NCI-H128 (cell line): ENCODE measurements around the gene HEMGN.
"Not testable (repeated sequence)": the region's sequence is repeated elsewhere in the genome, so short reads cannot be mapped to it uniquely, and the experiment has no call there.

Experiments
- DNase-seq: peaks from one replicate; lab custom pipeline; 2025; ENCODE audit not compliant: unreplicated experiment; lab: John Stamatoyannopoulos, UW

HEMGN gene, protein sequence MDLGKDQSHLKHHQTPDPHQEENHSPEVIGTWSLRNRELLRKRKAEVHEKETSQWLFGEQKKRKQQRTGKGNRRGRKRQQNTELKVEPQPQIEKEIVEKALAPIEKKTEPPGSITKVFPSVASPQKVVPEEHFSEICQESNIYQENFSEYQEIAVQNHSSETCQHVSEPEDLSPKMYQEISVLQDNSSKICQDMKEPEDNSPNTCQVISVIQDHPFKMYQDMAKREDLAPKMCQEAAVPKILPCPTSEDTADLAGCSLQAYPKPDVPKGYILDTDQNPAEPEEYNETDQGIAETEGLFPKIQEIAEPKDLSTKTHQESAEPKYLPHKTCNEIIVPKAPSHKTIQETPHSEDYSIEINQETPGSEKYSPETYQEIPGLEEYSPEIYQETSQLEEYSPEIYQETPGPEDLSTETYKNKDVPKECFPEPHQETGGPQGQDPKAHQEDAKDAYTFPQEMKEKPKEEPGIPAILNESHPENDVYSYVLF

GRCh38 chr9:97938081-97938644, at the start of gene HEMGN:
Gene HEMGN, minus strand, starts transcription at chr9:97938172. Its CDS starts 36 bp downstream, at chr9:97938136.
- no peak for DNase-seq

DNA sequence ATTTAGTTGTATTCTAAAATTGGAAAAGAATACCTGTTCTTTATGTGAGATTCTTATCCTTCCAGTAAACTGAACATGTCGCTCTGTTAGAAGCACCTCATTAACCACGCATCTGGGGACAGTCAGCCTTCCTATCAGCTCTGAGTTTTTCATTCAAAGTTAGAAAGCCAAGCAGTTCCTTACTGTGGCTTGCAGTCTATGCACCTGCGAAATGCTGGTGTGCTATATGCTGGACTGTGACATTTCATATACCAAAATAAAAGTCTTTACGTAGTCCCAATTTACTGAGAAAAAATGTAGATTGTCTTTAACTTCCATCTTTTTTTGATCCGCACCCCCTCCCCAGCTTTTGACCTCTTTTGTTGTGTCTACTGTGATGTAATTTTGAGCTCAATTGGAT, 49.5 kb upstream of the HEMGN start:
- no peak for DNase-seq

DNA sequence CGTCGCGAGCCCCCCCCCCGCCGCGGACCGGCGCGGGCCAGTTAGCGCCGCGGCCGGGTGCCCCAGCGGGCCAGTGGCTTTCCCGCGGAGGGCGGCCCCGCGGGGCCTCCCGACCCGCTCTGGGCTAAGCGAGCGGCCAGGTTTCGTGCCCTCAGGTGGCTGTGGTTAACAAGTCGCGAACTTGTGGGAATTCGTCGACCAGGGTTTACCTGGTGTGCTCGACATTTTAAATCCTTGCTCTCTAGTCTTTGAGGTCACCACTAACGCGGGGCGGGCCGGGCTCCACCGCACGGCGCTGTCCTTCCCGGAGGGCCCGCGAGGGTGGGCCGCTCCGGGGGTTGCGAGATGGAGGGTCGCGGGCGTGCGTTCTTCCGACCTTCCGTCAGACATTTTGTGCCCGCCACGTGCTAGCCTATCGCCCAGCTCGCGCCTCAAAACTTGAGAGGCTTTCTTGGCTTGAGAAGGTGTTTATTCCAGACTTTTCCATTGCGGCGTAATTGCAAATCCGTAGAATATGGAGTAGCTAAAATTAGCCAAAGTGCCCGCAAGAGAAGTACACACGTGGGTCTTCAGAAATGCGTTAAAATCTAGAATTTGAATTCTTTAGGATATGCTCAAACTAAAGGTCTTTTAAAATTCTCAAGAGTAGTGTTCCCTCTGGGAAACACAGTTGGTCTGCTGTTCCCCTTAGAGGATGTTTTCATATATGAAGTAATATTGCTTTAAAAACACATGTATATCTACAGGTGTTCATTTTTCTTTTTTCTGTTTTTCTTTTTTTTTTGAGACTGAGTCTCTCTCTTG, 47.3 kb upstream of the HEMGN start:
- no peak for DNase-seq

GRCh38 chr9:97984188-97985057, 46.5 kb upstream of the HEMGN start:
- DNase-seq = no peak

- DNase-seq = no peak
Observed at GRCh38 chr9:97983589-97984187, 45.7 kb upstream of the HEMGN start.

DNA sequence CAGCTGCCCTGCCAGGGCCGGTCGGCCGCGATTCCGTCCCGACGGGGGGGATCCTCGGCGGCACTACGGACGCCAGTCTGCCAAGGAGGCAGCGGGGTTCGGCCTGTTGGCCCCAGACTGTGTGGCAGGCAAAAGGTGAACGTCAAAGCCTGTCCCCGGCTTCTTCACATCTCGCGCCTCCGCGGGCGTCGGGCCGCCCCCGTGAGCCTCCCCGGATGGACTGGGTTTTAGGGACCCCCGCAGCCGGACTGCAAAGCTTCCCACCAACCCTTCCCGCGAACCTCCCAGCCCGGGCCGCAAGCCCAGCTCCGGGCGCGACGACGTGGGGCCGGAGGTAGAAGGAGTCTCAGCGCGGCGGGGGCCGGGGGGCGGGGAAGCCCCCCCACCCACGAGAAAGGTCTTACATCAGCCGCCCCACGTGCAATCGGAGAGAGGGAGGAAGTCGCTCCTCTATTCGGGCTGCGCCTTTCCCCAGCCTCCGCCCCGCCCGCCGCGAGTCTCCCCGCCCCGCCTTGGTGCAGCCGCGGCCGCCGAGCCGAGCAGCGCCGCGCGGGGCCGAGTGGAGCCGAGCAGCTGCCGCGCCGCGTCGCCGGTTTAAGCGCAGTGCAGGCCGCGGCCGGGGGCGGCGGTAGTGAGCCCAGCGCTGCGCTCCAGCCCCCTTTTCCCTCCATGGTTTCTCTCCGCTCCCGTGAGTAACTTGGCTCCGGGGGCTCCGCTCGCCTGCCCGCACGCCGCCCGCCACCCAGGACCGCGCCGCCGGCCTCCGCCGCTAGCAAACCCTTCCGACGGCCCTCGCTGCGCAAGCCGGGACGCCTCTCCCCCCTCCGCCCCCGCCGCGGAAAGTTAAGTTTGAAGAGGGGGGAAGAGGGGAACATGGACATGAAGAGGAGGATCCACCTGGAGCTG, 45.0 kb upstream of the HEMGN start, which contains the start of gene ANP32B:
Gene ANP32B, plus strand, starts transcription at position 659 of the 906 bp plus-strand sequence. Its CDS starts 215 bp downstream, at position 874.
- peak; percentile 79 for DNase-seq

DNA sequence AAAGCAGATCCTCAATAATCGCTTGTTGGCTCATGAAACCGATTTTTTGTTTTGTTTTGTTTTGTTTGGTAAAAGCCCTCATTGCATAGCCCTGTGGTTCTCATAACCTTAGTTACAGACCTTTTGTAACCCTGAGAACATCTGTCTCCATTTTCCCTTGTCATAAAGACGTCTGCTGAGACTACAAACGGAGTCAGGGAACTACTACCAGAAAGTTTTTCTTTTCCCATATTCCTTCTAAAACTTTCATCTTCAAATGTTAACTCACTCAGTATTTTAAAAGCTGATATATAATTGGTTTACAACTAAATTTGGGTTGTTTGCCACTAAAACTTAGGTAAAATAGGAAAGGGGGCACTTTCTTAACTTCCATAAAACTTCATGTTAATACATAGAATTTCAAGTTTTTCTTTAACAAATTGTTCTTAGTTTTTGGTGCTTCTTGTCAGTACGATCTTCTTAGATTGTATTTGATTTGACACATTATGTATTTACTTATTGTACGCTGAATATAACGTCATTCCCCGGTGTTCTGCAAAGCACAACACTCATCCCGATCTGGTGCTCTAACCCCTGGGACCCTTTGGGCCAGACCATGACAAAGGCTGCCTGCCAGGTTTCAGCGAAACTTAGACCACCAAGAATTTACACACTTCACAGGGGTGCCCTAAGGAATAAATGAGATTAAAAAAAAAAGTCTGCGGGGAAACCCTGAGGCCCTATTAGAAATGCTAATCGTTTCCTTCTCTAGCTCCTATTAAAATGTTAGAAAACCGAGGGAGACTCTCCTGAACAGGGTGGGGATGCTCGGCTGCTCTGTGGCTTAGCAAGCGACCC, 44.1 kb upstream of the HEMGN start:
- no peak for DNase-seq

- no peak for DNase-seq
Observed at GRCh38 chr9:97980918-97981845, 43.2 kb upstream of the HEMGN start.

GRCh38 chr9:97980479-97980803, 42.5 kb upstream of the HEMGN start:
- no peak for DNase-seq

DNA sequence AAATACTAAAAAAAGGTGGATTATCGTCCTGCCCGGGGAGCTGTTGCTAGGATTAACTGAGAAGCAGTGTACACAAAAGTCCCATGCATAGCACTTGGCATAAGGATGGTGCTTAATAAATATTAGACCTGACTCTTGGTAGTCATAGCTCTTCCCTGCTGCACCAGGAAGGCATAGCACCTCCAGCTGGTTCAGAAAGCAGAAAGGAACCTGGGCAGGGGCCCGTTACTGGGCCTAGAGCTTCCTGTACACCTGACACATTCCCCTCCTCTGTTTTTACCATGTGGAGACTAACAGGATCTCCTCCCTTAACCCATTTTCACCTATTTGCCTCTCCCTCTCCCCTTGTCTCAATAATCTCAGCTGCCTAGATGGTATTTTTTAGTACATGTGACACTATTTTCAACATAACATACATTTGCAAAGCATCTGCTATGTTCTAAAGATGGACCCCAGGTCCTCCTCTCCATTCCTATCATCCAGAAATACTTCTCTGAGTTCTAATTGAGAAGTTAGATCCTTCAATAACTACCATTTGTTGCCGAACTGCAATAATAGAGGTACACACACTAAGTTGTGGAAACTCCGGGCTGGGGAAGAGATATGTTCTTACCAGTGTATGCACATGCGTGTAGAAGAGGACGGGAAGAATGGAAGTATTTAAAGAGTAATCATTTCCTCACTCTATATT, 42.0 kb upstream of the HEMGN start:
- DNase-seq = no peak

DNA sequence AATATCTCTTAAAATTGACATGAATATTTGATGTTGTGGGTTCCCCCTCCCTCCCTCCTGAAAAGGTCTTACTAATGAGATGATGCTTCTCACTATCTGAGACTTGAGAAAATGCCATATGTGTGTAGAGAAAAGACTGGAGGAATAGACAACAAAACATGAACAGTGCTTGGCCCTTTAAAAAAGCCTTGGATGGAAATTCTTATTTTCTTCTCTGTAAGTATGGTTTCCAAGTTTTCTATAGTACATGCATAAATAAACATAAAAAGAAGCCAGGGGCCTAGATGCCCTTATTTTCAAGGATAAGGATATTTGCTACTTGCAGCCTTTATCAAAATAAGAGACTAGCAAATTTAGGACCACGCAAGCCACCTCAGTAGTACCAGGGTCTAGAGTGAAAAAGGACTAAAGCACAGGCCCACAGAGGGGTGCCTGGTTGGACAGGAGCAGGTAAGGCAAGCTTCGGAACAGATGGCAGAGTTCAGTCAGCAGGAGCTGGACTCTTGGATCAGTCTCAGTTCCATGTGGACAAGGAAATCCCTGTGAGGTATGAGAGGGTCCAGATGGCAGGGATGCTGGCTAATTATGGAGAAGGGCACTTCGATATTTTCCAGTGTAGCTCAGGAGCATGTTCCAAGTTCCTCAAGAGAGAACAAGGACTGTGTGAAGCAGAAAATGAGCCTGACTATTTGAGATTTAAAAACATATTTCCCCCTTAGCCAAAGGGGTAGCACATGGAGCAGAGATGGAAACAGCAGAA, 40.6 kb upstream of the HEMGN start:
- DNase-seq = no peak

GRCh38 chr9:97976633-97977032, 38.7 kb upstream of the HEMGN start:
- DNase-seq = not testable (repeated sequence)

DNA sequence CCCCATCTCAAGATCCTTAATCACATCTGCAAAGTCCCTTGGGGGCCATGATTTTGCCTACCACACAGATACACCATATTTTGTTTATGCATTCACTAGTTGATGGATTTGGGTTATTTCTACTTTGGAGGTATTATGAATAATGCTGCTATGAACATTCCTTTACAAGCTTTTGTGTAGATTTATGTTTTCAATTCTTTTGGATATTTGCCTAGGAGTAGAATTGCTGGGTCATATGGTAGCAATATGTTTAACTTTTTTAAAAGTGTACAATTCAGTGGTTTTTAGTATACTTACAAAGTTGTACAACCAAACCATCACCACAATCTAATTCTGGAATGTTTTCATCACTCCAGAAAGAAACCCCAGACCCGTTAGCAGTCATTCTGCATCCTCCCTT, 37.4 kb upstream of the HEMGN start:
- no peak for DNase-seq

DNA sequence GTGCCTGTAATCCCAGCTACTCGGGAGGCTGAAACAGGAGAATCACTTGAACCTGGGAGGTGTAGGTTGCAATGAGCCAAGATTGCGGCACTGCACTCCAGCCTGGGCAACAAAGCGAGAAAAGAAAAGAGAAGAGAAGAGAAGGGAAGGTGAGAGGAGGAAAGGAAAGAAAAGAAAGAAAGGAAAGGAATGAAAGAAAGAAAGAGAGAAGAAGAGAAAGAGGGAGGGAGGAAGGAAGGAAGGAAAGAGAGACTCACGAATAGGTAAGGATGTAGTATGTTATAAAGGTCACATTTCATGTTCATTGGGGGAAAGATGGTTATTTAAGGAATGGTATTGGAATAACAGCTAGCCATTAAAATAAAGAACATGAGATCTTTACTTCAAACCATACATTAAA, 34.8 kb upstream of the HEMGN start:
- DNase-seq = no peak

DNA sequence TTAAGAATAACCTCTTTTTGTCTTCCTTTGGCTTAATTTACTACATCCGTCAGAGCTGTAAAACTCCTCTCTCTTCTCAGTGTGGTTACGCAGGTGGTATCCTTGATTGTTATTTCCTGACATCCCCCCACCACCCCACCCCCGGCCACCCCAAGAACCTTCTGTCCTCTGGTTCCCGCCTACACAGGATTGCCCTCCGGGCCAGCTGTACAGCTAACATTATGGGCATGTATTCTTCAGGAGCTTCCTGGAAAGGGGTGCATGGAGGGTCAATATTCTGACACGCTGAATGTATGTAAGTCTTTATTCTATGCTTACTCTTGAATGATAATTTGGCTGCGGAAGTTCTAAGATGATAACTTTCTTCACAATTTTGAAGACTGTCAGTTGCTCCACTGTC, 32.2 kb upstream of the HEMGN start:
- no peak for DNase-seq

DNA sequence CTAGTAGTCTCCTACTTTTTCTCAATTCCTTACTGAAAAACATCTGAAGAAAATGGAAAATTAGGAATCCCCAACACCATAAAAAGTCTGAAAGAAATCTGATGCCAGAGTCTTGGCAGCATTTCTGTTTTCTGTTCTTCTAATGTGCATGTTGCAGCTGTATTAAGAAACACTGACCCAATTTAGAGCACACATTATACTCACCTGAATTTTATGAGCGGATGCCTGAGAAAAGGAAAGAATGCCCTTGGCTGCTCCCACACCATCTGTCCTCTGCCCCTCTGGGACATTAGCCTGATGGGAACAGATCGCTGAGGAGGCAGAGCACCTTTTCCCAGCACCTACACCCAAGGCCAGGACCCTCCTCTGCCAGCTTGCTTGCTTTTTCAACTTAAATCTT, 31.0 kb upstream of the HEMGN start:
- DNase-seq = no peak
